Right forelimb (tissue), 1 donor: Measurements from ENCODE around the gene TGM4.
A peak's percentile ranks its signal among the peaks of the same experiment; 100 is the strongest.

Experiments used
- DNase-seq: peaks from one replicate; pipeline ENCODE4 v3.0.0-alpha.2; 2018

Gene TGM4

GRCh38 chr3:44883213-44883955 lies 9.0 kb downstream of the TGM4 start:
- no peak for DNase-seq

GRCh38 chr3:44883999-44884431 lies 9.6 kb downstream of the TGM4 start:
- peak; percentile 53 for DNase-seq

GRCh38 chr3:44885618-44886017 lies 11.2 kb downstream of the TGM4 start:
- DNase-seq = no peak

- DNase-seq = no peak
Observed at GRCh38 chr3:44886561-44886960, 12.2 kb downstream of the TGM4 start.

GRCh38 chr3:44887101-44887500 lies 12.7 kb downstream of the TGM4 start:
- DNase-seq = no peak

GRCh38 chr3:44890258-44890657 lies 15.8 kb downstream of the TGM4 start:
- no peak for DNase-seq

- no peak for DNase-seq
Observed at GRCh38 chr3:44890852-44891251, 16.4 kb downstream of the TGM4 start.

GRCh38 chr3:44892689-44893088 lies 18.3 kb downstream of the TGM4 start:
- DNase-seq = no peak

- no peak for DNase-seq
Observed at GRCh38 chr3:44893097-44893496, 18.7 kb downstream of the TGM4 start.

GRCh38 chr3:44894485-44894884 lies 20.1 kb downstream of the TGM4 start:
- DNase-seq = no peak

- DNase-seq = no peak
Observed at GRCh38 chr3:44896440-44896839, 22.0 kb downstream of the TGM4 start.

- no peak for DNase-seq
Observed at GRCh38 chr3:44899683-44900367, 25.4 kb downstream of the TGM4 start.

GRCh38 chr3:44902628-44903027 lies 28.2 kb downstream of the TGM4 start:
- DNase-seq = no peak

GRCh38 chr3:44903314-44903713 lies 28.9 kb downstream of the TGM4 start:
- DNase-seq = no peak

- peak; percentile 13 for DNase-seq
Observed at GRCh38 chr3:44903751-44904150, 29.3 kb downstream of the TGM4 start.

GRCh38 chr3:44905446-44906157 lies 31.2 kb downstream of the TGM4 start:
- DNase-seq = no peak

GRCh38 chr3:44906997-44907396 lies 32.6 kb downstream of the TGM4 start:
- DNase-seq = no peak

GRCh38 chr3:44907612-44908011 lies 33.2 kb downstream of the TGM4 start:
- DNase-seq = no peak

- no peak for DNase-seq
Observed at GRCh38 chr3:44909063-44909462, 34.7 kb downstream of the TGM4 start.

GRCh38 chr3:44910693-44911092 lies 36.3 kb downstream of the TGM4 start:
- DNase-seq = no peak

GRCh38 chr3:44913868-44914468 lies 39.6 kb downstream of the TGM4 start:
- peak; percentile 67 for DNase-seq

- no peak for DNase-seq
Observed at GRCh38 chr3:44914936-44915335, 40.5 kb downstream of the TGM4 start.

- peak; percentile 19 for DNase-seq
Observed at GRCh38 chr3:44915702-44916438, 41.5 kb downstream of the TGM4 start.
